Activated B cell treated with CpG ODN at 0.5 μM for 24 hours (primary cell): ENCODE data around the gene TSPAN15. TPM values are rescaled to one million over a fixed set of nuclear protein-coding genes. Genes with fewer than 3 reads are reported as not detected.

Experiments used
- ATAC-seq: fragments of 200-7000 bp; cut with Tn5 transposase; one replicate; pipeline ENCODE4 v1.10.0; 2021; ENCODE audit warnings: low read depth, mild to moderate bottlenecking, moderate library complexity
- CTCF ChIA-PET: fragments of 350-600 bp; sonication (Branson Sonifier 250); formaldehyde crosslinking; loops from one replicate; lab custom pipeline; 2021; ENCODE audit warnings: antibody characterized with exemption; lab: Charles Lee
- POLR2A ChIA-PET: fragments of 350-600 bp; sonication (Branson Sonifier 250); formaldehyde crosslinking; loops from one replicate; lab custom pipeline; 2021; ENCODE audit warnings: antibody characterized with exemption; lab: Charles Lee
- DNase-seq: peaks from one replicate; pipeline ENCODE4 v3.0.0; 2022
- H3K27ac Mint-ChIP-seq: one replicate; pipeline ENCODE4 v1.8.0; 2020; ENCODE audit warnings: mixed read lengths
- H3K27me3 Mint-ChIP-seq: one replicate; pipeline ENCODE4 v1.8.0; 2021; ENCODE audit warnings: mixed read lengths
- H3K36me3 Mint-ChIP-seq: one replicate; pipeline ENCODE4 v1.8.0; 2021; ENCODE audit warnings: low read depth, mixed read lengths
- H3K4me1 Mint-ChIP-seq: one replicate; pipeline ENCODE4 v1.8.0; 2021; ENCODE audit warnings: mixed read lengths
- H3K4me3 Mint-ChIP-seq: one replicate; pipeline ENCODE4 v1.8.0; 2020; ENCODE audit warnings: mild to moderate bottlenecking, mixed read lengths
- H3K9me3 Mint-ChIP-seq: one replicate; pipeline ENCODE4 v1.8.0; 2020; ENCODE audit warnings: mixed read lengths
- CTCF ChIP-seq: fragments of 200-600 bp; IDR thresholded peaks from one replicate; pipeline ENCODE4 v1.8.0; 2022; ENCODE audit warnings: antibody characterized with exemption, mild to moderate bottlenecking
- intact Hi-C: fragments of 100-400 bp; cut with micrococcal nuclease; formaldehyde crosslinking; loops from one replicate; pipeline ENCODE4 v1.15.1; 2024
- total RNA-seq: library from RNA; stranded (reverse); gene quantifications from 2 replicates; pipeline ENCODE4 v1.2.3, GENCODE V29; 2022

The TSPAN15 gene
- total RNA-seq, 1 donor from 2014 or later: 0.35 TPM

GRCh38 chr10:69466689-69467088 is 15.4 kb downstream of the TSPAN15 start:
- DNase-seq (no peak), ATAC-seq (no peak)
- ChIA-PET POLR2A (no interaction called here), CTCF (no interaction called here)
- Mint-ChIP-seq H3K36me3 (no peaks in the 10 kb centered on the region), H3K4me1 (no peaks in the 10 kb centered on the region), H3K27ac (no peak overlapping the region), H3K4me3 (no peak overlapping the region), H3K27me3 (peaks cover 6% of the 10 kb centered on the region), H3K9me3 (no peaks in the 10 kb centered on the region)
- intact Hi-C loops: no loop called here
- no peak for TF ChIP-seq CTCF

GRCh38 chr10:69467928-69468750 is 16.9 kb downstream of the TSPAN15 start:
- Mint-ChIP-seq H3K4me3 (no peak overlapping the region), H3K27ac (no peak overlapping the region), H3K36me3 (no peaks in the 10 kb centered on the region), H3K4me1 (no peaks in the 10 kb centered on the region), H3K27me3 (peaks cover 15% of the 10 kb centered on the region), H3K9me3 (no peaks in the 10 kb centered on the region)
- DNase-seq (no peak), ATAC-seq (no peak)
- ChIA-PET POLR2A (no interaction called here), CTCF (no interaction called here)
- intact Hi-C loops: no loop called here
- TF ChIP-seq CTCF: no peak

GRCh38 chr10:69468751-69469089 is 17.5 kb downstream of the TSPAN15 start:
- H3K27me3 Mint-ChIP-seq: peaks cover 19% of the 10 kb centered on the region
- TF ChIP-seq CTCF: no peak
- intact Hi-C loops: no loop called here
- H3K4me1 Mint-ChIP-seq: no peaks in the 10 kb centered on the region
- H3K9me3 Mint-ChIP-seq: no peaks in the 10 kb centered on the region
- POLR2A ChIA-PET: no interaction called here
- no peak for DNase-seq
- no peak for ATAC-seq
- no peaks in the 10 kb centered on the region for H3K36me3 Mint-ChIP-seq
- no peak overlapping the region for H3K27ac Mint-ChIP-seq
- CTCF ChIA-PET: no interaction called here
- no peak overlapping the region for H3K4me3 Mint-ChIP-seq

GRCh38 chr10:69469976-69470375 is 18.7 kb downstream of the TSPAN15 start:
- peaks cover 23% of the 10 kb centered on the region for H3K27me3 Mint-ChIP-seq
- CTCF ChIA-PET: no interaction called here

More at GRCh38 chr10:69469976-69470375, 18.7 kb downstream of the TSPAN15 start:
- Mint-ChIP-seq H3K9me3 (no peaks in the 10 kb centered on the region), H3K27ac (no peak overlapping the region), H3K36me3 (no peaks in the 10 kb centered on the region), H3K4me1 (no peaks in the 10 kb centered on the region), H3K4me3 (no peak overlapping the region)
- no peak for ATAC-seq
- DNase-seq: no peak
- TF ChIP-seq CTCF: no peak
- intact Hi-C loops: no loop called here
- POLR2A ChIA-PET: no interaction called here
